D721Med (cell line): ENCODE measurements around the gene CFAP61.

ENCODE experiments used
- DNase-seq: peaks from one replicate; pipeline ENCODE4 v3.0.0; 2011; ENCODE audit warnings: low spot score; ENCODE audit not compliant: insufficient read length
- FAIRE-seq: peaks from 2 replicates; lab custom pipeline; 2011; peaks lifted over from hg19 to GRCh38; lab: Jason Lieb, UNC
- TF ChIP-seq, protein P1 (sequence below): IDR thresholded peaks from 2 replicates; pipeline ENCODE4 v1.5.1; 2012; ENCODE audit warnings: mild to moderate bottlenecking, control low read depth; ENCODE audit not compliant: insufficient read depth; ENCODE audit errors: missing control alignments

CFAP61 gene

DNA sequence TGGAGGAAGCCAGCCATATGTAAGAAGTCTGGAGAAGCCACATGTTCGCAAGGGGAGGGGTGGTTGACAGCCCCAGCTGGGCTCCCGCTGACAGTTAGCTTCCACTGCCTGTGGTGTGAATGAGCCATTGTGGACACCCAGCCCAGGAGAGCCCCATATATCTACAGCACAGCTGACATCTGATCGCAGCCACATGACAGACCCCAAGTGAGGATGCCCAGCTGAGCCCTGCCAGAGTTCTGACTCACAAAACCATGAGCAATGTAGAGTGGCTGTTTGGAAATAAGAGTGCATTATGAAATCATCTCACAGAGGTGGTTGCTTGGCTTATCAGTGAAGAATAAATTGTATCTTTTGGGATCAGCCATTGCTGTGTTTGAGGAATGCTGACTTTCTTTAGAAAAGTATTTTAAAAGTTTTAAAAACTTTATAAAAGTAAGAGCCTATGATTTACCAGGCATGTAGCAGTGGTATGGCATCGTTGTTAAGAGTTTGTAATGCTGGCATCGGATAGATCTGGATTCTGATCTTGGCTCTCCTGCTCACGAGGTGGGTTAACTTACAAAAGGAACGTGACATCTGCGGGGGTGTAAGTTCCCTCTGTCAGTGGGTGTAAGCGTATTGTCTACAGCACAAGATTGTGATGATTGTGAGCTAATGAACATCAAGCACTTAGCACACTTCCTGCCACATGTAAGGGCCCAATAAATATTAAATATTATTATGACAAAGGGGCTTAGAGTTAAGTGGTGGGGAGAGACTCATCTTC is 24.1 kb downstream of the CFAP61 start:
- DNase-seq (no peak), FAIRE-seq (no peak)
- TF ChIP-seq, protein P1, sequence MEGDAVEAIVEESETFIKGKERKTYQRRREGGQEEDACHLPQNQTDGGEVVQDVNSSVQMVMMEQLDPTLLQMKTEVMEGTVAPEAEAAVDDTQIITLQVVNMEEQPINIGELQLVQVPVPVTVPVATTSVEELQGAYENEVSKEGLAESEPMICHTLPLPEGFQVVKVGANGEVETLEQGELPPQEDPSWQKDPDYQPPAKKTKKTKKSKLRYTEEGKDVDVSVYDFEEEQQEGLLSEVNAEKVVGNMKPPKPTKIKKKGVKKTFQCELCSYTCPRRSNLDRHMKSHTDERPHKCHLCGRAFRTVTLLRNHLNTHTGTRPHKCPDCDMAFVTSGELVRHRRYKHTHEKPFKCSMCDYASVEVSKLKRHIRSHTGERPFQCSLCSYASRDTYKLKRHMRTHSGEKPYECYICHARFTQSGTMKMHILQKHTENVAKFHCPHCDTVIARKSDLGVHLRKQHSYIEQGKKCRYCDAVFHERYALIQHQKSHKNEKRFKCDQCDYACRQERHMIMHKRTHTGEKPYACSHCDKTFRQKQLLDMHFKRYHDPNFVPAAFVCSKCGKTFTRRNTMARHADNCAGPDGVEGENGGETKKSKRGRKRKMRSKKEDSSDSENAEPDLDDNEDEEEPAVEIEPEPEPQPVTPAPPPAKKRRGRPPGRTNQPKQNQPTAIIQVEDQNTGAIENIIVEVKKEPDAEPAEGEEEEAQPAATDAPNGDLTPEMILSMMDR, result no peak

- TF ChIP-seq, protein P1, result no peak
- DNase-seq (no peak), FAIRE-seq (no peak)
These were observed 25.7 kb downstream of the CFAP61 start for GRCh38 chr20:20078041-20078440.

- TF ChIP-seq, protein P1, result no peak
These were observed 26.9 kb downstream of the CFAP61 start for GRCh38 chr20:20079102-20079784.

DNA sequence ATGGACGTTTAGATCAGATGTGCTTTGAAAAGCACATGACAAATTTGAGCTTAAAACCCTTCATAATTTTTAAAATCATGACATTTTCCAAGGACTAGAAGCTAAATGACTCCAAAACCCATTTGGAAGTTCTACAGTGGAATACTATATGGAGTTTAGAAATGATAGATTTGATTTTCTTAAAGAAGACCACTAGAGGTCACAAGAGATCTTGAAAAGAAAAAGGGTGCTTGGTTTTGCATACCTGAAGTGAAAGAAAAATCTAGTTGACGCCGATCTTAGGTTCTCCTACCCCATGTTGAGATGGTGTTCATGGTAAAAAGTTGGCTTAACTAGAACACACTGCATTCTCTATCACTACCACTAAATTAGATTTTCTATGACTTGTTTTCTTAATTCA is 31.5 kb downstream of the CFAP61 start:
- no peak for FAIRE-seq
- DNase-seq, result no peak

More at GRCh38 chr20:20079102-20079784, 26.9 kb downstream of the CFAP61 start:
- FAIRE-seq (no peak), DNase-seq (no peak)

DNA sequence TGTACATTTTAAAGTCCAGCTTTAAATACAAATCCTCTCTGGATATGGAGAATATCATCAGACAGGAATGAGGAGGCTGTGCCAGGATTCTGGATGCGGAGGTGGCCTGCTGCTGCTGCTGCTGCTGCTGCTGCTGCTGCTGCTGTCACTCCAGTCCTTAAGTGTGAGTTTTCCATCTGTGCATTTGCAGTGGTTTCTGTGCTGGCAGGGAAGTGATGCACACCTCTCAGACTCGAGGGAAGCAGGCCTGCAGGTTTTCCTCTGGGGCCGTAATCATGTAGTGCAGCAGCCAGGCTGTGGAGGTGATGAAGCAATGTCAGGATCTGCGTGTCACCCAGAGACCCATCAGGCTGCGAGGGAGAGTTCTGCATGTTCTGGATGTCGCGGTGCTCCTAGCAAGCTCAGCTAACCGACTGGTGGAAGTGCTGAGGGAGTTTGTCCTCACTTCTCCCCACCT is 32.0 kb downstream of the CFAP61 start:
- DNase-seq (no peak), FAIRE-seq (no peak)
- TF ChIP-seq, protein P1, result no peak

More for the DNA sequence above, 31.5 kb downstream of the CFAP61 start:
- TF ChIP-seq, protein P1, result peak; percentile 66

- TF ChIP-seq, protein P1, result no peak
- FAIRE-seq, result no peak
- no peak for DNase-seq
These were observed 32.7 kb downstream of the CFAP61 start for GRCh38 chr20:20085071-20085470.
